ENCODE data around the gene ARMC7. TPM values are rescaled to one million over a fixed set of nuclear protein-coding genes. Genes with fewer than 3 reads are reported as not detected.

The ARMC7 gene
- 2.9 and 3.7 TPM in 2 replicates for total RNA-seq

GRCh38 chr17:75109407-75110233 is at the start of gene ARMC7:
Gene ARMC7 (plus strand): TSS chr17:75109969. CDS start chr17:75110289, 320 bp downstream.

GRCh38 chr17:75087558-75088453 is 22.0 kb upstream of the ARMC7 start, which contains the start of gene SLC16A5:
Gene SLC16A5 (plus strand): TSS chr17:75087954. CDS start chr17:75093637, 5,683 bp downstream.

GRCh38 chr17:75131278-75132017 is 21.7 kb downstream of the ARMC7 start, which contains the start of gene NT5C:
Gene NT5C (minus strand): TSS chr17:75131742. CDS start chr17:75131707, 35 bp downstream.

GRCh38 chr17:75154195-75155106 is 44.7 kb downstream of the ARMC7 start, which contains the start of gene JPT1:
Gene JPT1 (minus strand): TSS chr17:75154512. CDS start chr17:75154397, 115 bp downstream.

Small RNA genes within 50 kb of the gene (small RNA-seq; reads per million reads assigned to genes)
- gene AC111186.1, result not detected
- gene RF00019, result not detected

Other genes starting within 250 kb of the ARMC7 start
- gene FDXR, start 237.0 kb upstream of the ARMC7 start, total RNA-seq, result 24.8 and 27.2 TPM in 2 replicates
- not detected in 2 replicates for gene FADS6, start 216.3 kb upstream of the ARMC7 start, total RNA-seq
- not detected in 2 replicates for gene USH1G, start 186.7 kb upstream of the ARMC7 start, total RNA-seq
- gene OTOP2, start 185.7 kb upstream of the ARMC7 start, total RNA-seq, result not detected in 2 replicates
- gene OTOP3, start 174.1 kb upstream of the ARMC7 start, total RNA-seq, result not detected in 2 replicates
- gene HID1, start 137.2 kb upstream of the ARMC7 start, total RNA-seq, result not detected in 2 replicates
- gene CDR2L, start 122.3 kb upstream of the ARMC7 start, total RNA-seq, result 15.1 and 15.8 TPM in 2 replicates
- gene MRPL58, start 97.3 kb upstream of the ARMC7 start, total RNA-seq, result 28.9 and 33.8 TPM in 2 replicates
- 234 and 356 TPM in 2 replicates for gene ATP5PD, start 63.0 kb upstream of the ARMC7 start, total RNA-seq
- 14.0 and 16.0 TPM in 2 replicates for gene KCTD2, start 62.7 kb upstream of the ARMC7 start, total RNA-seq
- 6.8 and 8.1 TPM in 2 replicates for gene SLC16A5, start 22.0 kb upstream of the ARMC7 start, total RNA-seq
- 56.7 and 60.6 TPM in 2 replicates for gene NT5C, start 21.8 kb downstream of the ARMC7 start, total RNA-seq
- gene JPT1, start 44.5 kb downstream of the ARMC7 start, total RNA-seq, result 139 and 140 TPM in 2 replicates
- gene SUMO2, start 73.0 kb downstream of the ARMC7 start, total RNA-seq, result 90.4 and 105 TPM in 2 replicates
- gene NUP85, start 95.7 kb downstream of the ARMC7 start, total RNA-seq, result 37.1 and 49.5 TPM in 2 replicates
- gene GGA3, start 151.6 kb downstream of the ARMC7 start, total RNA-seq, result 13.7 and 18.7 TPM in 2 replicates
- 48.5 and 55.5 TPM in 2 replicates for gene MRPS7, start 151.9 kb downstream of the ARMC7 start, total RNA-seq
- gene MIF4GD, start 161.3 kb downstream of the ARMC7 start, total RNA-seq, result 3.3 and 4.7 TPM in 2 replicates
- 7.0 and 20.7 TPM in 2 replicates for gene SLC25A19, start 179.5 kb downstream of the ARMC7 start, total RNA-seq

All from subcutaneous preadipocyte (primary cell).